ENCODE measurements around the gene SUSD6. TPM values are rescaled to one million over a fixed set of nuclear protein-coding genes. Genes with fewer than 3 reads are reported as not detected.

The SUSD6 gene
- total and polyA plus RNA-seq, 2 donors (not counting 1 experiment from before 2014, with no cell fraction given) = 62.3 to 97.8 TPM

GRCh38 chr14:69637503-69638031 lies 26.2 kb downstream of the SUSD6 start:
- ChIA-PET CTCF (interaction anchor here (0.7 to 2.2 kb wide), 4 partner anchors 8 to 1676 kb away, joined by 3 to 7 read pairs (median 4); no protein-coding TSS in a partner anchor), POLR2A (interaction anchor here (1.7 to 2.1 kb wide), 2 partner anchors 26 to 36 kb away, joined by 6 to 11 read pairs; partner anchors contain the start of gene SUSD6)
- Histone ChIP-seq H3K4me1 (ENCODE audit: control insufficient read depth in 2 of 2, insufficient read depth in 2 of 2, low read length in 2 of 2) (peaks cover 76 to 78% of the 10 kb centered on the region in 2 donors), H3K9me3 (ENCODE audit: control extremely low read depth in 1 of 3, control insufficient read depth in 2 of 3, insufficient read depth in 1 of 3, low read length in 2 of 3) (peaks cover 1 to 19% (median 11%) of the 10 kb centered on the region in 3 donors), H3K4me3 (ENCODE audit: control extremely low read depth in 1 of 5, extremely low read depth in 1 of 5, insufficient read depth in 1 of 5, low read depth in 2 of 5, low read length in 4 of 5) (peak overlapping the region in 1 of 5 experiments; percentile 9), H3K79me2 (ENCODE audit: control insufficient read depth, insufficient read depth, low read length) (peaks cover 99% of the 10 kb centered on the region), H3K36me3 (replicated peaks in 1 of 2; ENCODE audit: control extremely low read depth in 1 of 2, control insufficient read depth in 1 of 2, extremely low read depth in 1 of 2, insufficient read depth in 2 of 2, low read length in 1 of 2) (peaks cover 0 to 9% of the 10 kb centered on the region in 2 experiments), H2AFZ (ENCODE audit: insufficient read depth, low read depth, low read length, poor library complexity, severe bottlenecking) (no peak overlapping the region), H3K9ac (ENCODE audit: low read length) (peak overlapping the region; percentile 15), H4K20me1 (ENCODE audit: control insufficient read depth, insufficient read depth, low read length, poor library complexity, severe bottlenecking) (peaks cover 85% of the 10 kb centered on the region), H3K4me2 (replicated peaks; ENCODE audit: low read depth, low read length, poor library complexity, severe bottlenecking) (peak overlapping the region; percentile 68), H3K27ac (ENCODE audit: low read length in 2 of 2) (peak overlapping the region; percentile 72 to 78), H3K27me3 (replicated peaks in 1 of 4; ENCODE audit: control extremely low read depth in 1 of 4, control insufficient read depth in 3 of 4, insufficient read depth in 4 of 4, low read length in 3 of 4) (no peaks in the 10 kb centered on the region)
- intact Hi-C loops (cut with micrococcal nuclease) = loop anchor here (2.0 to 5.0 kb wide), 2 partner anchors 13 to 35 kb away; no protein-coding TSS in a partner anchor
- peaks cover 5% of the 10 kb centered on the region for H3K9me3 Mint-ChIP-seq (ENCODE audit: insufficient read depth)
- WGBS (ENCODE audit: insufficient coverage) = no CpG with 5 or more reads among the region's 3 CpGs
- TF ChIP-seq, protein P1, sequence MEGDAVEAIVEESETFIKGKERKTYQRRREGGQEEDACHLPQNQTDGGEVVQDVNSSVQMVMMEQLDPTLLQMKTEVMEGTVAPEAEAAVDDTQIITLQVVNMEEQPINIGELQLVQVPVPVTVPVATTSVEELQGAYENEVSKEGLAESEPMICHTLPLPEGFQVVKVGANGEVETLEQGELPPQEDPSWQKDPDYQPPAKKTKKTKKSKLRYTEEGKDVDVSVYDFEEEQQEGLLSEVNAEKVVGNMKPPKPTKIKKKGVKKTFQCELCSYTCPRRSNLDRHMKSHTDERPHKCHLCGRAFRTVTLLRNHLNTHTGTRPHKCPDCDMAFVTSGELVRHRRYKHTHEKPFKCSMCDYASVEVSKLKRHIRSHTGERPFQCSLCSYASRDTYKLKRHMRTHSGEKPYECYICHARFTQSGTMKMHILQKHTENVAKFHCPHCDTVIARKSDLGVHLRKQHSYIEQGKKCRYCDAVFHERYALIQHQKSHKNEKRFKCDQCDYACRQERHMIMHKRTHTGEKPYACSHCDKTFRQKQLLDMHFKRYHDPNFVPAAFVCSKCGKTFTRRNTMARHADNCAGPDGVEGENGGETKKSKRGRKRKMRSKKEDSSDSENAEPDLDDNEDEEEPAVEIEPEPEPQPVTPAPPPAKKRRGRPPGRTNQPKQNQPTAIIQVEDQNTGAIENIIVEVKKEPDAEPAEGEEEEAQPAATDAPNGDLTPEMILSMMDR (IDR thresholded peaks at IDR 0.05) = no peak
- TF ChIP-seq EZH2 (IDR thresholded peaks at IDR 0.05; ENCODE audit: borderline replicate concordance, insufficient read depth, low read depth, low read length, poor library complexity, severe bottlenecking) = no peak
- peaks cover 88% of the 10 kb centered on the region for H3K4me1 Mint-ChIP-seq
- peak overlapping the region; percentile 96 for H3K27ac Mint-ChIP-seq
- DNase-seq = no peak
- peak overlapping the region; percentile 84 for H3K4me3 Mint-ChIP-seq
- ATAC-seq (ENCODE audit: low read depth) = peak; percentile 19
- H3K27me3 Mint-ChIP-seq = no peaks in the 10 kb centered on the region

- Mint-ChIP-seq H3K27me3 (no peaks in the 10 kb centered on the region), H3K27ac (peak overlapping the region; percentile 43), H3K4me1 (peaks cover 86% of the 10 kb centered on the region), H3K4me3 (peak overlapping the region; percentile 12), H3K9me3 (ENCODE audit: insufficient read depth) (peaks cover 5% of the 10 kb centered on the region)
- Histone ChIP-seq H3K4me2 (replicated peaks; ENCODE audit: low read depth, low read length, poor library complexity, severe bottlenecking) (no peak overlapping the region), H3K27ac (ENCODE audit: low read length in 2 of 2) (no peak overlapping the region), H4K20me1 (ENCODE audit: control insufficient read depth, insufficient read depth, low read length, poor library complexity, severe bottlenecking) (peaks cover 86% of the 10 kb centered on the region), H3K9me3 (ENCODE audit: control extremely low read depth in 1 of 3, control insufficient read depth in 2 of 3, insufficient read depth in 1 of 3, low read length in 2 of 3) (peaks cover 1 to 26% (median 15%) of the 10 kb centered on the region in 3 donors), H2AFZ (ENCODE audit: insufficient read depth, low read depth, low read length, poor library complexity, severe bottlenecking) (no peak overlapping the region), H3K9ac (ENCODE audit: low read length) (no peak overlapping the region), H3K36me3 (replicated peaks in 1 of 2; ENCODE audit: control extremely low read depth in 1 of 2, control insufficient read depth in 1 of 2, extremely low read depth in 1 of 2, insufficient read depth in 2 of 2, low read length in 1 of 2) (peaks cover 0 to 19% of the 10 kb centered on the region in 2 experiments), H3K4me1 (ENCODE audit: control insufficient read depth in 2 of 2, insufficient read depth in 2 of 2, low read length in 2 of 2) (peaks cover 67 to 76% of the 10 kb centered on the region in 2 donors), H3K4me3 (ENCODE audit: control extremely low read depth in 1 of 5, extremely low read depth in 1 of 5, insufficient read depth in 1 of 5, low read depth in 2 of 5, low read length in 4 of 5) (no peak overlapping the region), H3K27me3 (replicated peaks in 1 of 4; ENCODE audit: control extremely low read depth in 1 of 4, control insufficient read depth in 3 of 4, insufficient read depth in 4 of 4, low read length in 3 of 4) (no peaks in the 10 kb centered on the region), H3K79me2 (ENCODE audit: control insufficient read depth, insufficient read depth, low read length) (peaks cover 99% of the 10 kb centered on the region)
- DNase-seq = no peak
- no peak for ATAC-seq (ENCODE audit: low read depth)
- ChIA-PET CTCF (interaction anchor here (1.1 kb wide), 1 partner anchor 36 kb away, joined by 5 read pairs; no protein-coding TSS in a partner anchor), POLR2A (interaction anchor here (0.6 kb wide), 1 partner anchor 12 kb away, joined by 9 read pairs; no protein-coding TSS in a partner anchor)
- TF ChIP-seq, protein P1 (IDR thresholded peaks at IDR 0.05) = no peak
- no peak for TF ChIP-seq EZH2 (IDR thresholded peaks at IDR 0.05; ENCODE audit: borderline replicate concordance, insufficient read depth, low read depth, low read length, poor library complexity, severe bottlenecking)
- intact Hi-C loops (cut with micrococcal nuclease) = no loop called here
- no CpG with 5 or more reads among the region's 1 CpG for WGBS (ENCODE audit: insufficient coverage)
These were observed 29.5 kb downstream of the SUSD6 start for GRCh38 chr14:69640931-69641330.

Data from B cell (primary cell).